ENCODE measurements around the gene ERC2. TPM values are rescaled to one million over a fixed set of nuclear protein-coding genes. Genes with fewer than 3 reads are reported as not detected.

Gene ERC2
- total and polyA plus RNA-seq, 9 donors, result 1.2 to 9.4 (median 5.4) TPM

GRCh38 chr3:56087451-56088053 is 380.7 kb downstream of the ERC2 start:
- H3K9me3 ChIP-seq, result no peaks in the 10 kb centered on the region
- no peak for DNase-seq
- no peak overlapping the region for H3K4me3 ChIP-seq
- no peaks in the 10 kb centered on the region for H3K4me1 ChIP-seq (ENCODE audit: insufficient read depth)
- no peaks in the 10 kb centered on the region for H3K36me3 ChIP-seq
- TF ChIP-seq CTCF (IDR thresholded peaks at IDR 0.05), result no peak
- TF ChIP-seq EP300 (IDR thresholded peaks at IDR 0.05), result no peak
- TF ChIP-seq POLR2A (IDR thresholded peaks at IDR 0.05), result no peak
- intact Hi-C loops (cut with DNase I), result no loop called here
- no peak overlapping the region for H3K27ac ChIP-seq
- WGBS, 3 donors, result 69 to 77% (median 73%) methylated on average over 10 of the region's 10 CpGs
- H3K27me3 ChIP-seq, result no peaks in the 10 kb centered on the region

DNA sequence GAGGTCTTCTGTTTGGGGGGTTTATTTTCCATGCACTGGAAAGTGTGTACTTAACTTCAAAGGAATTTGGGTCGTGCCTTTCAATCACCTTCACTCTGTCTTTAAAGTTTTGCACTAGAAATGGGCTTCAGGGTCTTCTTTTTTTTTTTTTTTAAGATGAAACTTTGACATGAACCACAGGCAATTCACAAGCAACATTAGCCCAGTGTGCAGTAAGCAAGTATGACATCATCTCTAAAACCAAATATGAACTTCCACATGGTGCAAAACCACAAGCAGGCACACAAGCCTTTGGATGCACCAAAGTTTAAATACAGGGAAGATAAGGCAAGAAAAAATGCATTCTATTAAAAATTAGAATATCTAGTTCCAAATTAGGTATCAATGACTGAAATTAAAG is 381.9 kb downstream of the ERC2 start:
- no peak overlapping the region for H3K4me3 ChIP-seq
- no peak overlapping the region for H3K27ac ChIP-seq
- H3K9me3 ChIP-seq, result no peaks in the 10 kb centered on the region
- TF ChIP-seq EP300 (IDR thresholded peaks at IDR 0.05) (no peak), POLR2A (IDR thresholded peaks at IDR 0.05) (no peak), CTCF (IDR thresholded peaks at IDR 0.05) (no peak)
- DNase-seq, result no peak
- WGBS, 3 donors, result 79 to 83% (median 81%) methylated on average over 1 of the region's 1 CpG
- no peaks in the 10 kb centered on the region for H3K4me1 ChIP-seq (ENCODE audit: insufficient read depth)
- H3K36me3 ChIP-seq, result no peaks in the 10 kb centered on the region
- intact Hi-C loops (cut with DNase I), result no loop called here
- no peaks in the 10 kb centered on the region for H3K27me3 ChIP-seq

DNA sequence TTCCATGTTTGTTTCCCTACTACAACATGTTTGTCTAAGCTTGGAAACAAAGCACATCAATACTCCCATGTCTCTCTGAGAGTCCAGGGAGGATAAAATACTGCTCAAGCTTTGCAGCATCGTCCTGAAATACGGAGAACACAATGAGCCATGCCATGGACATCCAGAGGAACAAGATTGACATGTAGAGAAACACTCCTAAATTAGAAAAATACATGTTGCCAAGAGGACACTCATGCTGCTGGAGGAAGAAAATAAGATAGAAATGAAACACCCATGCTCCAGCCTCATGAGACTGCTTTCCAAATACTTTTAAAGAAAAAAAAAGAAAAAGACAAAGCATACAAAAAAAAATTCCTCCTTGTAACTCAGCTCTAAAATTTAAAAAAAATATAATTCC is 387.0 kb downstream of the ERC2 start:
- intact Hi-C loops (cut with DNase I), result no loop called here
- H3K27ac ChIP-seq, result no peak overlapping the region
- 46 to 61% (median 56%) methylated on average over 2 of the region's 2 CpGs for WGBS, 3 donors
- H3K27me3 ChIP-seq, result no peaks in the 10 kb centered on the region
- DNase-seq, result no peak
- H3K4me3 ChIP-seq, result no peak overlapping the region
- no peaks in the 10 kb centered on the region for H3K9me3 ChIP-seq
- TF ChIP-seq EP300 (IDR thresholded peaks at IDR 0.05) (no peak), POLR2A (IDR thresholded peaks at IDR 0.05) (no peak), CTCF (IDR thresholded peaks at IDR 0.05) (no peak)
- no peaks in the 10 kb centered on the region for H3K36me3 ChIP-seq
- H3K4me1 ChIP-seq (ENCODE audit: insufficient read depth), result no peaks in the 10 kb centered on the region

- H3K36me3 ChIP-seq, result no peaks in the 10 kb centered on the region
- H3K4me1 ChIP-seq (ENCODE audit: insufficient read depth), result no peaks in the 10 kb centered on the region
- 84 to 88% (median 84%) methylated on average over 2 of the region's 2 CpGs for WGBS, 3 donors
- H3K27me3 ChIP-seq, result no peaks in the 10 kb centered on the region
- H3K27ac ChIP-seq, result no peak overlapping the region
- intact Hi-C loops (cut with DNase I), result no loop called here
- no peaks in the 10 kb centered on the region for H3K9me3 ChIP-seq
- TF ChIP-seq POLR2A (IDR thresholded peaks at IDR 0.05) (no peak), EP300 (IDR thresholded peaks at IDR 0.05) (no peak), CTCF (IDR thresholded peaks at IDR 0.05) (no peak)
- DNase-seq, result no peak
- H3K4me3 ChIP-seq, result no peak overlapping the region
Measured at GRCh38 chr3:56076746-56077145, 391.5 kb downstream of the ERC2 start.

Measured in ovary (tissue), 9 donors.